Endodermal cell (in vitro differentiated cells): Measurements from ENCODE around the gene BHLHE40. TPM values are rescaled to one million over a fixed set of nuclear protein-coding genes. Genes with fewer than 3 reads are reported as not detected.
A peak's percentile ranks its signal among the peaks of the same experiment; 100 is the strongest.

Experiments used
- DNase-seq: peaks from one replicate; pipeline ENCODE4 v3.0.0-alpha.2; 2017
- H3K27ac ChIP-seq: 2 replicates; pipeline ENCODE4 v1.5.1; 2013; ENCODE audit warnings: mild to moderate bottlenecking, low read depth, low read length, moderate library complexity
- H3K27me3 ChIP-seq: 2 replicates; pipeline ENCODE4 v1.6.1; 2013; ENCODE audit warnings: mild to moderate bottlenecking, low read length, moderate library complexity; ENCODE audit not compliant: insufficient read depth, control insufficient read depth, poor library complexity, severe bottlenecking
- H3K36me3 ChIP-seq: 2 replicates; pipeline ENCODE4 v1.7.0; 2013; ENCODE audit warnings: mild to moderate bottlenecking, low read length, moderate library complexity; ENCODE audit not compliant: control insufficient read depth, insufficient read depth
- H3K4me1 ChIP-seq: one replicate; pipeline ENCODE4 v1.7.0; 2013; ENCODE audit warnings: low read length; ENCODE audit not compliant: control insufficient read depth, insufficient read depth
- H3K4me3 ChIP-seq: 2 replicates; pipeline ENCODE4 v1.5.1; 2013; ENCODE audit warnings: mild to moderate bottlenecking, low read length, moderate library complexity
- H3K9ac ChIP-seq: 2 replicates; pipeline ENCODE4 v1.6.1; 2013; ENCODE audit warnings: mild to moderate bottlenecking, low read length, moderate library complexity; ENCODE audit not compliant: poor library complexity, severe bottlenecking; ENCODE audit errors: extremely low read depth
- H3K9me3 ChIP-seq: 2 replicates; pipeline ENCODE4 v1.6.1; 2013; ENCODE audit warnings: mild to moderate bottlenecking, low read length, moderate library complexity; ENCODE audit not compliant: control insufficient read depth
- H3K27ac Mint-ChIP-seq: 2 replicates; pipeline ENCODE4 v1.8.0; 2020; ENCODE audit warnings: mixed read lengths
- H3K27me3 Mint-ChIP-seq: 2 replicates; pipeline ENCODE4 v1.8.0; 2021; ENCODE audit warnings: mild to moderate bottlenecking, mixed read lengths; ENCODE audit not compliant: insufficient read depth
- H3K36me3 Mint-ChIP-seq: 2 replicates; pipeline ENCODE4 v1.8.0; 2020; ENCODE audit warnings: low read depth, mixed read lengths
- H3K4me1 Mint-ChIP-seq: 2 replicates; pipeline ENCODE4 v1.8.0; 2020; ENCODE audit warnings: mixed read lengths
- H3K4me3 Mint-ChIP-seq: 2 replicates; pipeline ENCODE4 v1.8.0; 2020; ENCODE audit warnings: mild to moderate bottlenecking, moderate library complexity, mixed read lengths
- H3K9me3 Mint-ChIP-seq: 2 replicates; pipeline ENCODE4 v1.8.0; 2020; ENCODE audit warnings: mild to moderate bottlenecking, mixed read lengths
- CTCF ChIP-seq: fragments of 200-600 bp; sonication (generic); conservative IDR thresholded peaks from 2 replicates; pipeline ENCODE4 v1.5.0; 2021; ENCODE audit warnings: antibody characterized with exemption, mild to moderate bottlenecking
- WGBS, 2 experiments: methylation state at CpG; one replicate each; pipeline versions ENCODE4 v1.1.5 to v1.1.7; 2013; ENCODE audit warnings: missing lambda C conversion rate in 2 of 2, mixed read lengths in 1 of 2; ENCODE audit not compliant: insufficient coverage in 1 of 2, insufficient read length in 1 of 2; 5-methylcytosine and 5-hydroxymethylcytosine counted together
- total RNA-seq, 2 donors: library from RNA; stranded (reverse); fragmentation: NEBNext Ultra II Directional in 1 of 2; extraction: Animal tissue kit (Norgen Biotek cat#: 25700) in 1 of 2; gene quantifications; 2 replicates in 1 of 2; 3 replicates in 1 of 2; pipeline ENCODE4 v1.2.1, GENCODE V29; 2021

The BHLHE40 gene
- total RNA-seq, 2 donors from 2014 or later, result 2.6 to 2.9 TPM

GRCh38 chr3:5026046-5026362, 46.8 kb downstream of the BHLHE40 start:
- Histone ChIP-seq H3K4me3 (no peak overlapping the region), H3K27ac (peak overlapping the region; percentile 49), H3K4me1 (no peaks in the 10 kb centered on the region), H3K9me3 (no peaks in the 10 kb centered on the region), H3K9ac (no peak overlapping the region), H3K27me3 (no peaks in the 10 kb centered on the region), H3K36me3 (no peaks in the 10 kb centered on the region)
- Mint-ChIP-seq H3K4me3 (peak overlapping the region; percentile 54), H3K27me3 (peaks cover 8% of the 10 kb centered on the region), H3K27ac (no peak overlapping the region), H3K4me1 (no peaks in the 10 kb centered on the region), H3K9me3 (no peaks in the 10 kb centered on the region), H3K36me3 (no peaks in the 10 kb centered on the region)
- no peak for TF ChIP-seq CTCF
- WGBS, 2 experiments, result 44 to 48% methylated on average over 3 to 5 of the region's 5 CpGs
- no peak for DNase-seq

- no peaks in the 10 kb centered on the region for H3K4me1 ChIP-seq
- no peak for TF ChIP-seq CTCF
- no peak overlapping the region for H3K27ac ChIP-seq
- H3K4me3 ChIP-seq, result no peak overlapping the region
- H3K36me3 ChIP-seq, result no peaks in the 10 kb centered on the region
- Mint-ChIP-seq H3K27ac (no peak overlapping the region), H3K27me3 (no peaks in the 10 kb centered on the region), H3K9me3 (no peaks in the 10 kb centered on the region), H3K36me3 (no peaks in the 10 kb centered on the region), H3K4me3 (no peak overlapping the region), H3K4me1 (peaks cover 2% of the 10 kb centered on the region)
- no peak overlapping the region for H3K9ac ChIP-seq
- DNase-seq, result no peak
- WGBS, 2 experiments, result 92% methylated on average over 1 of the region's 1 CpG; no CpG with 5 or more reads in 1 of the 2 experiments
- no peaks in the 10 kb centered on the region for H3K27me3 ChIP-seq
- no peaks in the 10 kb centered on the region for H3K9me3 ChIP-seq
Measured at GRCh38 chr3:5029715-5030114, 50.5 kb downstream of the BHLHE40 start.

GRCh38 chr3:5030152-5030551, 50.9 kb downstream of the BHLHE40 start:
- no peaks in the 10 kb centered on the region for H3K9me3 Mint-ChIP-seq
- no peak overlapping the region for H3K27ac Mint-ChIP-seq
- H3K4me1 Mint-ChIP-seq, result peaks cover 2% of the 10 kb centered on the region
- Histone ChIP-seq H3K9ac (no peak overlapping the region), H3K27me3 (no peaks in the 10 kb centered on the region), H3K27ac (no peak overlapping the region), H3K36me3 (no peaks in the 10 kb centered on the region), H3K4me1 (no peaks in the 10 kb centered on the region), H3K4me3 (no peak overlapping the region), H3K9me3 (no peaks in the 10 kb centered on the region)
- TF ChIP-seq CTCF, result no peak
- DNase-seq, result no peak
- H3K36me3 Mint-ChIP-seq, result no peaks in the 10 kb centered on the region
- 94 to 96% methylated on average over 5 of the region's 5 CpGs for WGBS, 2 experiments
- H3K27me3 Mint-ChIP-seq, result no peaks in the 10 kb centered on the region
- no peak overlapping the region for H3K4me3 Mint-ChIP-seq
